SU-DHL-6 (cell line): Measurements from ENCODE around the gene CTU1.

Source experiments
- EZH2phosphoT487 ChIP-seq: fragments of 200-600 bp; sonication (generic), shearing (Covaris generic); conservative IDR thresholded peaks from 2 replicates; pipeline ENCODE4 v1.6.1; 2018; ENCODE audit warnings: mild to moderate bottlenecking, antibody characterized with exemption, low read length, moderate library complexity, mixed read lengths
- TF ChIP-seq, protein P1 (sequence below): fragments of 200-600 bp; sonication (generic); IDR thresholded peaks from one replicate; pipeline ENCODE4 v1.5.1; 2017; ENCODE audit warnings: antibody characterized with exemption, mild to moderate bottlenecking, low read length, moderate library complexity; ENCODE audit not compliant: insufficient read depth, poor library complexity, severe bottlenecking

DNA sequence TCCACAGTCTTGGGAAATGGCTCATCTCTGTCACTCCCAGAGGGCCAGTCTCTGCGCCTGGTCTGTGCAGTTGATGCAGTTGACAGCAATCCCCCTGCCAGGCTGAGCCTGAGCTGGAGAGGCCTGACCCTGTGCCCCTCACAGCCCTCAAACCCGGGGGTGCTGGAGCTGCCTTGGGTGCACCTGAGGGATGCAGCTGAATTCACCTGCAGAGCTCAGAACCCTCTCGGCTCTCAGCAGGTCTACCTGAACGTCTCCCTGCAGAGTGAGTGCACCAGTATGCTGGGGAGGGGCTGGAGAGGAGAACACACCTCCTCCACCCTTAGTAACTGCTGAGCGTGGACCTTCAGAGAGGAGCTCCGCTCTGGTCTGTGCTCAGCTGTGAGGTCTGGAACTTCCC is 18.8 kb upstream of the CTU1 start:
- no peak for TF ChIP-seq EZH2phosphoT487
- TF ChIP-seq, protein P1, sequence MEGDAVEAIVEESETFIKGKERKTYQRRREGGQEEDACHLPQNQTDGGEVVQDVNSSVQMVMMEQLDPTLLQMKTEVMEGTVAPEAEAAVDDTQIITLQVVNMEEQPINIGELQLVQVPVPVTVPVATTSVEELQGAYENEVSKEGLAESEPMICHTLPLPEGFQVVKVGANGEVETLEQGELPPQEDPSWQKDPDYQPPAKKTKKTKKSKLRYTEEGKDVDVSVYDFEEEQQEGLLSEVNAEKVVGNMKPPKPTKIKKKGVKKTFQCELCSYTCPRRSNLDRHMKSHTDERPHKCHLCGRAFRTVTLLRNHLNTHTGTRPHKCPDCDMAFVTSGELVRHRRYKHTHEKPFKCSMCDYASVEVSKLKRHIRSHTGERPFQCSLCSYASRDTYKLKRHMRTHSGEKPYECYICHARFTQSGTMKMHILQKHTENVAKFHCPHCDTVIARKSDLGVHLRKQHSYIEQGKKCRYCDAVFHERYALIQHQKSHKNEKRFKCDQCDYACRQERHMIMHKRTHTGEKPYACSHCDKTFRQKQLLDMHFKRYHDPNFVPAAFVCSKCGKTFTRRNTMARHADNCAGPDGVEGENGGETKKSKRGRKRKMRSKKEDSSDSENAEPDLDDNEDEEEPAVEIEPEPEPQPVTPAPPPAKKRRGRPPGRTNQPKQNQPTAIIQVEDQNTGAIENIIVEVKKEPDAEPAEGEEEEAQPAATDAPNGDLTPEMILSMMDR, result no peak
